ENCODE results near the gene MBD6.
"Not testable (repeated sequence)": the region's sequence is repeated elsewhere in the genome, so short reads cannot be mapped to it uniquely, and the experiment has no call there.

MBD6 gene

DNA sequence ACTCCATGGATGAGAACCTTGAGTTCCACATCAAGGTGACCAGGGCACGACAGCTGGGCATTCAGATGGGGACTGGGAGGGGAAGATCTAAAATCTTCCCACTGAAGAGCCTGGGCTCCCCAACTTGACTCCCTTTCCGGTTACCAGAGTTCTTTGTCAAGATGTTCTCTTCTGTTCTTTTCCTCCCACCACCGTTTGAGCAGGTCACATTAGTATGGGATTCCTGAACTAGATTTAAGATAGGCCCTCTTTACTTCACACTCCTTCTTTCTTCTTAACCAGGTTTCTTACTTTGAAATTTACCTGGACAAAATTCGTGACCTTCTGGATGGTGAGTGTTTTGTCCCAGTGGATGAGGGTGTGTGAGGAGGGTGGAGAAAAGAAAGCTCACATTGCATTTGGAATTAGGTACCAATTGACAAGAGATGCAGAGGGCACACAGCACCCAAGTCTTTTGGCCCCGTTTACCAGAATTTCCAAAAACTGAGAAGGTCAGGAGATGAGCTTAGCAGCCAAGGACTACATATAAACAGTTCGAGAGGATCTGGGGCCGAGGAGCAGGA lies 41.6 kb downstream of the MBD6 start:
- TF ChIP-seq, protein P1, sequence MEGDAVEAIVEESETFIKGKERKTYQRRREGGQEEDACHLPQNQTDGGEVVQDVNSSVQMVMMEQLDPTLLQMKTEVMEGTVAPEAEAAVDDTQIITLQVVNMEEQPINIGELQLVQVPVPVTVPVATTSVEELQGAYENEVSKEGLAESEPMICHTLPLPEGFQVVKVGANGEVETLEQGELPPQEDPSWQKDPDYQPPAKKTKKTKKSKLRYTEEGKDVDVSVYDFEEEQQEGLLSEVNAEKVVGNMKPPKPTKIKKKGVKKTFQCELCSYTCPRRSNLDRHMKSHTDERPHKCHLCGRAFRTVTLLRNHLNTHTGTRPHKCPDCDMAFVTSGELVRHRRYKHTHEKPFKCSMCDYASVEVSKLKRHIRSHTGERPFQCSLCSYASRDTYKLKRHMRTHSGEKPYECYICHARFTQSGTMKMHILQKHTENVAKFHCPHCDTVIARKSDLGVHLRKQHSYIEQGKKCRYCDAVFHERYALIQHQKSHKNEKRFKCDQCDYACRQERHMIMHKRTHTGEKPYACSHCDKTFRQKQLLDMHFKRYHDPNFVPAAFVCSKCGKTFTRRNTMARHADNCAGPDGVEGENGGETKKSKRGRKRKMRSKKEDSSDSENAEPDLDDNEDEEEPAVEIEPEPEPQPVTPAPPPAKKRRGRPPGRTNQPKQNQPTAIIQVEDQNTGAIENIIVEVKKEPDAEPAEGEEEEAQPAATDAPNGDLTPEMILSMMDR (IDR thresholded peaks at IDR 0.05; ENCODE audit: borderline replicate concordance, control extremely low read depth, extremely low read depth, insufficient read depth, missing control alignments): no peak
- no peak for DNase-seq (ENCODE audit: low spot score)
- in situ Hi-C loops (cut with MboI; ENCODE audit: low sequenced_read_pairs, unreplicated experiment): no loop called here

DNA sequence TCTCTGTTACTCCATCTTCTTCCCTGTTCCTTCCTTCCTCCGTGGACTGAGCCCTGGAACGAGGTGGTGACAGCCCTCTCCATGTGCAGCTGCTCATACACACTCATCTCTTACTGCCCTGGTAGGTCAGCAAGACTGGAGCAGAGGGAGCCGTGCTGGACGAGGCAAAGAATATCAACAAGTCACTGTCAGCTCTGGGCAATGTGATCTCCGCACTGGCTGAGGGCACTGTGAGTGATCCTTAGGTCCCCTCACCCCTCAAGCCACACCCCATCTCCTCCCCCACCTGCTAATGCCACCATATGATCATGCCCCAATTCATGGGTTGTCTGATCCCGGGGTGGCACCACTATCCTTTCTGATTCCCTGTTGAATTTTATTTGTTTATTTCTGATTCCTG lies 46.2 kb downstream of the MBD6 start:
- in situ Hi-C loops (cut with MboI; ENCODE audit: low sequenced_read_pairs, unreplicated experiment): no loop called here
- DNase-seq (ENCODE audit: low spot score): no peak
- TF ChIP-seq, protein P1 (IDR thresholded peaks at IDR 0.05; ENCODE audit: borderline replicate concordance, control extremely low read depth, extremely low read depth, insufficient read depth, missing control alignments): no peak

DNA sequence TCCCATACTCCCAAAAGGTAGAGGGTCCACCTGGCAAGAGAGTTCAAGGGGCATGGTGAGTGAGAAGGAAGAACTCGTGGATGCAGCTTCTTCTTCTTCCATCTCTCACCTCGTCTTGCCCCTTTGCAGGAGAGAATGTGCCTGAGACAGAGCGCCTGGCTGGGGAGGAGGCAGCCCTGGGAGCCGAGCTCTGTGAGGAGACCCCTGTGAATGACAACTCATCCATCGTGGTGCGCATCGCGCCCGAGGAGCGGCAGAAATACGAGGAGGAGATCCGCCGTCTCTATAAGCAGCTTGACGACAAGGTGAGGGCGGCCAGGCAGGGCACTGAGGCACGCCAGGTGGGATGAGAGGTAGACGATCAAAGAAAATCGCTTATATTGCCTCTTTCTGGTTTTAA lies 47.2 kb downstream of the MBD6 start:
- in situ Hi-C loops (cut with MboI; ENCODE audit: low sequenced_read_pairs, unreplicated experiment): no loop called here
- DNase-seq (ENCODE audit: low spot score): no peak
- TF ChIP-seq, protein P1 (IDR thresholded peaks at IDR 0.05; ENCODE audit: borderline replicate concordance, control extremely low read depth, extremely low read depth, insufficient read depth, missing control alignments): no peak

DNA sequence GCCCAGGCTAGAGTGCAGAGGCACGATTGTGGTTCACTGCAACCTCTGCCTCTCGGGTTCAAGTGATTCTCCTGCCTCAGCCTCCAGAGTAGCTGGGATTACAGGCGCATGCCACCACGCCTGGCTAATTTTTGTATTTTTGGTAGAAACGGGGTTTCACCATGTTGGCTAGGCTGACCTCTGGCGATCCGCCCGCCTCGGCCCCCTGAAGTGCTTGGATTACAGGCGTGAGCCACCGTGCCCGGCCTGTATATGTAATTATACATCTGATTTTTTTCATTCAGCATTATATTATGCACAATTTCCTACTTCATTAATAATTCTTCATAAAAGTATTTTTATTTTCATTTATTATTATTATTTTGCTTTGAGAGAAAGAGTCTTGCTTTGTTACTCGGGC lies 47.8 kb downstream of the MBD6 start:
- DNase-seq (ENCODE audit: low spot score); in situ Hi-C loops (cut with MboI; ENCODE audit: low sequenced_read_pairs, unreplicated experiment): not testable (repeated sequence)

DNA sequence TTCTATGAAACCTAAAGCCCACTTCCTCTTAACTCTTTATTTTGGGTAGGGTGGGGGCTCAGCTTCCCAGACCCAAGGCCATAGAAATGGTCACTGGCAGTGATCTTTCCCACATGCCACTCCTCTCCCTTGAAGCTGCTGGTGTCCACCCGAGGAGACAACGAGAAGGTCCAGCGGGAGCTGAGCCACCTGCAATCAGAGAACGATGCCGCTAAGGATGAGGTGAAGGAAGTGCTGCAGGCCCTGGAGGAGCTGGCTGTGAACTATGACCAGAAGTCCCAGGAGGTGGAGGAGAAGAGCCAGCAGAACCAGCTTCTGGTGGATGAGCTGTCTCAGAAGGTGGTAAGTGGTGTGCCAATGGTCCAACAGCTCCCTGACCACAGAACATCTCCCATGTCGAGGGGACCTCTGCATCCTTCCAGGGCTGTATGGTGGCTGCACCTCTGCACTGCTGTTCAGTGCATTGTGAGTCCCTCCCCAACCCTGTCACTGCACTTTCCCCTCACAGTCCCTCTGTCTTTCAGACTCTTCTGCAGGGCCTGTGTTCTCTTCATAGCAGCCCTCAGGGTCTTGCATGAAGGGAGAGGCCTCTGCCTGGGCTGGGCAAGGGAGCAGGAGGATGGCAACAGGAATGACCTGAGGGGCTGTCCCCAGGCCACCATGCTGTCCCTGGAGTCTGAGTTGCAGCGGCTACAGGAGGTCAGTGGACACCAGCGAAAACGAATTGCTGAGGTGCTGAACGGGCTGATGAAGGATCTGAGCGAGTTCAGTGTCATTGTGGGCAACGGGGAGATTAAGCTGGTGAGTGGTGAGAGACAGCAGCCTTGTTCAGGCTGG lies 49.5 kb downstream of the MBD6 start:
- TF ChIP-seq, protein P1 (IDR thresholded peaks at IDR 0.05; ENCODE audit: borderline replicate concordance, control extremely low read depth, extremely low read depth, insufficient read depth, missing control alignments): no peak
- in situ Hi-C loops (cut with MboI; ENCODE audit: low sequenced_read_pairs, unreplicated experiment): no loop called here

DNA sequence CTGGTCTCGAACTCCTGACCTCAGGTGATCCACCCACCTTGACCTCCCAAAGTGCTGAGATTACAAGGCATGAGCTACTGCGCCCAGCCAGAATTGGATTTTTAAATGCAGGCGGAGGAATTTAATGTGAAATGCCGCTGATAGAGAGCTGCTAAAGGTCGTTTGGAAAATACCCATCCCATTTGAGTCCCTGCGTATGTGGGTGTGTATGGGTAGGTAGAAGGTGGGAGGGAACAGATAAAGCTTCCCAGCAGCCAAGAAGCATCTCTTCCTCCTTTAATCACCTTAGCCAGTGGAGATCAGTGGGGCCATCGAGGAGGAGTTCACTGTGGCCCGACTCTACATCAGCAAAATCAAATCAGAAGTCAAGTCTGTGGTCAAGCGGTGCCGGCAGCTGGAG lies 52.2 kb downstream of the MBD6 start:
- in situ Hi-C loops (cut with MboI; ENCODE audit: low sequenced_read_pairs, unreplicated experiment): no loop called here
- TF ChIP-seq, protein P1 (IDR thresholded peaks at IDR 0.05; ENCODE audit: borderline replicate concordance, control extremely low read depth, extremely low read depth, insufficient read depth, missing control alignments): no peak

More for the DNA sequence above, 49.5 kb downstream of the MBD6 start:
- DNase-seq (ENCODE audit: low spot score): no peak

More for the DNA sequence above, 52.2 kb downstream of the MBD6 start:
- DNase-seq (ENCODE audit: low spot score): no peak
